ENCODE results near the gene SYAP1.

DNA sequence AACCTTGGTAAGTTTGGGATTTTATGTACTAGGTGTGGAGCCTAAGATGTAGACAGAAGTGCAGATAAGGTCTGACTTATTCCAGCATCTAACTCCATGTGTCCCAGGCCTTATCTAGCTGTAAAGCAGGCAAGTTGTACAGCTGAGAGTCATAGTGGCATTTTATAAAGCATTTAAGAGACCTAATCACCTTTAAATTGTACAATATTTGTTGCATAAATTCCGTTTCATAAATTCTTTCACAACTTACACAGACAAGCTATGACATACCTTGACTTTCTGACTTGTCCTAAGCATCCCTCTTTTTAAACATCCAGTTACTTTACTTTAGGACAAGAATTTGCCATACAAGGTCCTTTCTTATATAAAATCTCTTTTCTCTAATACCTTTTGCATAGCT is 11.0 kb downstream of the SYAP1 start:
- TF ChIP-seq CTCF (IDR thresholded peaks at IDR 0.05; ENCODE audit: low read depth, low read length) (no peak), POLR2A (IDR thresholded peaks at IDR 0.05; ENCODE audit: extremely low read depth, insufficient read length) (no peak), MYC (IDR thresholded peaks at IDR 0.05; ENCODE audit: low read depth, low read length) (no peak)

All from NB4 (cell line).